Measurements from ENCODE around the gene CANT1. TPM values are rescaled to one million over a fixed set of nuclear protein-coding genes. Genes with fewer than 3 reads are reported as not detected.
A peak's percentile ranks its signal among the peaks of the same experiment; 100 is the strongest.

The CANT1 gene
- total RNA-seq, 2 donors from 2014 or later, result 247 to 390 TPM

- intact Hi-C loops (cut with DNase I), result no loop called here
- no peak for TF ChIP-seq CTCF (IDR thresholded peaks at IDR 0.05)
- no peaks in the 10 kb centered on the region for H3K36me3 ChIP-seq
- peak overlapping the region; percentile 92 for H3K27ac ChIP-seq
- no peaks in the 10 kb centered on the region for H3K27me3 ChIP-seq
- peaks cover 27% of the 10 kb centered on the region for H3K4me1 ChIP-seq
- H3K9me3 ChIP-seq, result no peaks in the 10 kb centered on the region
- peak overlapping the region; percentile 61 for H3K4me3 ChIP-seq
- no peak for DNase-seq
- H3K9ac ChIP-seq (ENCODE audit: low read depth in 2 of 2, low read length in 2 of 2), result peak overlapping the region; percentile 33 to 99
These were observed 2.6 kb downstream of the CANT1 start for GRCh38 chr17:79006794-79007503.

- H3K4me1 ChIP-seq, result peaks cover 32% of the 10 kb centered on the region
- peak; percentile 70 for DNase-seq
- peak overlapping the region in 1 of 2 donors; percentile 80 for H3K9ac ChIP-seq (ENCODE audit: low read depth in 2 of 2, low read length in 2 of 2)
- H3K27me3 ChIP-seq, result no peaks in the 10 kb centered on the region
- no peaks in the 10 kb centered on the region for H3K9me3 ChIP-seq
- no peaks in the 10 kb centered on the region for H3K36me3 ChIP-seq
- intact Hi-C loops (cut with DNase I), result no loop called here
- peak overlapping the region; percentile 92 for H3K27ac ChIP-seq
- H3K4me3 ChIP-seq, result peak overlapping the region; percentile 3
- no peak for TF ChIP-seq CTCF (IDR thresholded peaks at IDR 0.05)
These were observed 3.5 kb downstream of the CANT1 start for GRCh38 chr17:79006046-79006445.

GRCh38 chr17:79005063-79005861, 4.3 kb downstream of the CANT1 start:
- H3K4me1 ChIP-seq, result peaks cover 39% of the 10 kb centered on the region
- peak overlapping the region; percentile 16 for H3K4me3 ChIP-seq
- H3K9me3 ChIP-seq, result no peaks in the 10 kb centered on the region
- no peaks in the 10 kb centered on the region for H3K36me3 ChIP-seq
- no peak for TF ChIP-seq CTCF (IDR thresholded peaks at IDR 0.05)
- H3K27me3 ChIP-seq, result no peaks in the 10 kb centered on the region
- H3K9ac ChIP-seq (ENCODE audit: low read depth in 2 of 2, low read length in 2 of 2), result peak overlapping the region in 1 of 2 donors; percentile 80
- intact Hi-C loops (cut with DNase I), result no loop called here
- DNase-seq, result peak; percentile 92
- H3K27ac ChIP-seq, result peak overlapping the region; percentile 92

- no peaks in the 10 kb centered on the region for H3K9me3 ChIP-seq
- no peak for TF ChIP-seq CTCF (IDR thresholded peaks at IDR 0.05)
- H3K9ac ChIP-seq (ENCODE audit: low read depth in 2 of 2, low read length in 2 of 2), result peak overlapping the region in 1 of 2 donors; percentile 86
- intact Hi-C loops (cut with DNase I), result no loop called here
- H3K36me3 ChIP-seq, result no peaks in the 10 kb centered on the region
- H3K27ac ChIP-seq, result peak overlapping the region; percentile 36
- H3K4me1 ChIP-seq, result peaks cover 45% of the 10 kb centered on the region
- peak; percentile 27 for DNase-seq
- peak overlapping the region; percentile 23 for H3K4me3 ChIP-seq
- H3K27me3 ChIP-seq, result no peaks in the 10 kb centered on the region
These were observed 5.7 kb downstream of the CANT1 start for GRCh38 chr17:79003661-79004411.
